IMR-90 (cell line): ENCODE data around the gene TRAPPC4. TPM values are rescaled to one million over a fixed set of nuclear protein-coding genes. Genes with fewer than 3 reads are reported as not detected.

ENCODE experiments used
- ATAC-seq: fragments of 200-7000 bp; cut with Tn5 transposase; 2 replicates; pipeline ENCODE4 v1.9.1; 2020; ENCODE audit warnings: low read depth, mild to moderate bottlenecking, moderate library complexity
- BruUV-seq: library from RNA; stranded (reverse); fragments of 400-500 nt; replicated peaks from 2 replicates; lab custom pipeline; 2021; lab: Mats Ljungman, UMichigan
- CTCF ChIA-PET: fragments of 300-600 bp; formaldehyde crosslinking; extraction: SDS; loops from one replicate; lab custom pipeline; 2021; ENCODE audit warnings: antibody characterized with exemption; lab: Yijun Ruan, JAX
- POLR2A ChIA-PET: fragments of 300-600 bp; sonication (Branson Sonifier 250); formaldehyde crosslinking; loops from one replicate; lab custom pipeline; 2022; ENCODE audit warnings: antibody characterized with exemption; ENCODE audit not compliant: unreplicated experiment; lab: Charles Lee
- DNase-seq: peaks from one replicate; pipeline ENCODE4 v3.0.0; 2013
- H2AFZ ChIP-seq: replicated peaks from 2 replicates; pipeline ENCODE3; 2013; ENCODE audit warnings: low read length, mild to moderate bottlenecking; ENCODE audit not compliant: poor library complexity
- H2AK5ac ChIP-seq: 2 replicates; pipeline ENCODE4 v1.6.1; 2013; ENCODE audit warnings: low read depth, low read length, inconsistent platforms
- H2AK9ac ChIP-seq: replicated peaks from 2 replicates; pipeline ENCODE3; 2013; ENCODE audit warnings: mild to moderate bottlenecking, low read depth, low read length, moderate library complexity; ENCODE audit not compliant: poor library complexity
- H2BK120ac ChIP-seq: 2 replicates; pipeline ENCODE4 v1.6.1; 2013; ENCODE audit warnings: low read depth, low read length, inconsistent platforms
- H2BK15ac ChIP-seq: 3 replicates; pipeline ENCODE4 v1.6.1; 2013; ENCODE audit warnings: low read depth, low read length, inconsistent platforms
- H2BK20ac ChIP-seq: 2 replicates; pipeline ENCODE4 v1.6.1; 2013; ENCODE audit warnings: low read depth, mild to moderate bottlenecking, inconsistent platforms, low read length, moderate library complexity
- H2BK5ac ChIP-seq: 2 replicates; pipeline ENCODE4 v1.6.1; 2013; ENCODE audit warnings: mild to moderate bottlenecking, low read depth, low read length, inconsistent platforms; ENCODE audit not compliant: poor library complexity, severe bottlenecking
- H3K14ac ChIP-seq: replicated peaks from 2 replicates; pipeline ENCODE4 v1.6.1; 2013; ENCODE audit warnings: low read depth, low read length, inconsistent platforms
- H3K18ac ChIP-seq: 2 replicates; pipeline ENCODE4 v1.6.1; 2013; ENCODE audit warnings: low read depth, low read length, control low read depth
- H3K23ac ChIP-seq: 2 replicates; pipeline ENCODE4 v1.6.1; 2013; ENCODE audit warnings: low read depth, low read length, inconsistent platforms
- H3K27ac ChIP-seq: 2 replicates; pipeline ENCODE4 v1.5.1; 2013; ENCODE audit warnings: mild to moderate bottlenecking, control low read depth, low read length; ENCODE audit not compliant: insufficient read depth
- H3K27me3 ChIP-seq: 2 replicates; pipeline ENCODE4 v1.6.1; 2013; ENCODE audit warnings: low read length; ENCODE audit not compliant: control insufficient read depth, insufficient read depth
- H3K36me3 ChIP-seq: 2 replicates; pipeline ENCODE4 v1.6.1; 2013; ENCODE audit warnings: low read length, mixed read lengths; ENCODE audit not compliant: control insufficient read depth, insufficient read depth
- H3K4ac ChIP-seq: 2 replicates; pipeline ENCODE4 v1.6.1; 2013; ENCODE audit warnings: low read depth, low read length, inconsistent platforms
- H3K4me1 ChIP-seq: 2 replicates; pipeline ENCODE4 v1.6.1; 2013; ENCODE audit warnings: low read length, mixed read lengths; ENCODE audit not compliant: control insufficient read depth, insufficient read depth
- H3K4me2 ChIP-seq: 2 replicates; pipeline ENCODE4 v1.6.1; 2013; ENCODE audit warnings: low read depth, mild to moderate bottlenecking, control low read depth, low read length, moderate library complexity
- H3K4me3 ChIP-seq: 2 replicates; pipeline ENCODE4 v1.5.1; 2013; ENCODE audit warnings: low read depth, mild to moderate bottlenecking, control low read depth, low read length, moderate library complexity; ENCODE audit not compliant: insufficient read depth
- H3K56ac ChIP-seq: 2 replicates; pipeline ENCODE4 v1.6.1; 2013; ENCODE audit warnings: low read length, inconsistent platforms; ENCODE audit not compliant: insufficient read depth; ENCODE audit errors: extremely low read depth
- H3K79me1 ChIP-seq, 2 experiments: 2 replicates each; pipeline ENCODE4 v1.6.1; 2013; ENCODE audit warnings: low read length in 2 of 2, inconsistent platforms in 1 of 2, low read depth in 1 of 2
- H3K9ac ChIP-seq: 2 replicates; pipeline ENCODE4 v1.6.1; 2013; ENCODE audit warnings: low read depth, low read length, control low read depth
- H3K9me1 ChIP-seq: 2 replicates; pipeline ENCODE4 v1.6.1; 2013; ENCODE audit warnings: low read length, inconsistent platforms; ENCODE audit not compliant: insufficient read depth
- H3K9me3 ChIP-seq: 2 replicates; pipeline ENCODE4 v1.6.1; 2013; ENCODE audit warnings: low read length; ENCODE audit not compliant: control insufficient read depth, insufficient read depth
- H4K20me1 ChIP-seq: 2 replicates; pipeline ENCODE4 v1.6.1; 2013; ENCODE audit warnings: low read length, inconsistent platforms; ENCODE audit not compliant: insufficient read depth
- H4K5ac ChIP-seq: 2 replicates; pipeline ENCODE4 v1.6.1; 2013; ENCODE audit warnings: mild to moderate bottlenecking, low read depth, low read length, control low read depth
- H4K8ac ChIP-seq, 2 experiments: 2 replicates each; pipeline ENCODE4 v1.6.1; 2013; ENCODE audit warnings: low read depth in 2 of 2, low read length in 2 of 2, control low read depth in 1 of 2, inconsistent platforms in 1 of 2
- H4K91ac ChIP-seq: 2 replicates; pipeline ENCODE4 v1.6.1; 2013; ENCODE audit warnings: low read depth, low read length, inconsistent platforms; ENCODE audit not compliant: insufficient read depth
- BHLHE40 ChIP-seq: fragments of 150-350 bp; IDR thresholded peaks from 2 replicates; pipeline ENCODE4 v1.6.1; 2016; ENCODE audit warnings: mild to moderate bottlenecking, low read depth, low read length
- CEBPB ChIP-seq: IDR thresholded peaks from 2 replicates; pipeline ENCODE4 v1.6.1; 2012; ENCODE audit warnings: low read depth, low read length, improper control_type of control experiment
- ELK1 ChIP-seq: fragments of 150-350 bp; IDR thresholded peaks from 2 replicates; pipeline ENCODE4 v1.6.1; 2016; ENCODE audit warnings: low read depth, mild to moderate bottlenecking, low read length, moderate library complexity, borderline replicate concordance
- FOS ChIP-seq: fragments of 150-350 bp; IDR thresholded peaks from 2 replicates; pipeline ENCODE4 v1.6.1; 2016; ENCODE audit warnings: low read depth, low read length
- MAFK ChIP-seq: IDR thresholded peaks from 2 replicates; pipeline ENCODE4 v1.6.1; 2012; ENCODE audit warnings: low read depth, low read length, improper control_type of control experiment
- MAZ ChIP-seq: IDR thresholded peaks from 2 replicates; pipeline ENCODE4 v1.6.1; 2012; ENCODE audit warnings: low read depth, mild to moderate bottlenecking, low read length, improper control_type of control experiment, moderate library complexity, borderline replicate concordance
- MXI1 ChIP-seq: IDR thresholded peaks from 2 replicates; pipeline ENCODE4 v1.6.1; 2012; ENCODE audit warnings: low read depth, mild to moderate bottlenecking, low read length, moderate library complexity, borderline replicate concordance
- NFE2L2 ChIP-seq: fragments of 150-350 bp; IDR thresholded peaks from 2 replicates; pipeline ENCODE4 v1.6.1; 2016; ENCODE audit warnings: low read depth, mild to moderate bottlenecking, low read length
- RAD21 ChIP-seq: IDR thresholded peaks from 2 replicates; pipeline ENCODE4 v1.6.1; 2012; ENCODE audit warnings: low read length, improper control_type of control experiment
- RCOR1 ChIP-seq: IDR thresholded peaks from 2 replicates; pipeline ENCODE4 v1.6.1; 2012; ENCODE audit warnings: mild to moderate bottlenecking, low read length, improper control_type of control experiment; ENCODE audit not compliant: insufficient replicate concordance
- RFX5 ChIP-seq: IDR thresholded peaks from 2 replicates; pipeline ENCODE4 v1.8.0; 2012; ENCODE audit warnings: low read depth, mild to moderate bottlenecking, low read length, moderate library complexity
- SMC3 ChIP-seq: fragments of 150-350 bp; IDR thresholded peaks from 2 replicates; pipeline ENCODE4 v1.6.1; 2016; ENCODE audit warnings: low read depth, mild to moderate bottlenecking, antibody characterized with exemption, low read length, moderate library complexity
- WGBS, 2 experiments: methylation state at CpG; one replicate each; pipeline versions ENCODE4 v1.1.5 to v1.1.7; 2013; ENCODE audit warnings: missing lambda C conversion rate in 2 of 2; ENCODE audit not compliant: insufficient read length in 1 of 2; ENCODE audit errors: extremely low coverage in 2 of 2; 5-methylcytosine and 5-hydroxymethylcytosine counted together
- dilution Hi-C: fragments of 300-500 bp; cut with HindIII; formaldehyde crosslinking; loops from one replicate; pipeline ENCODE4 v1.14.3; 2018; ENCODE audit warnings: low sequenced_read_pairs; ENCODE audit not compliant: unreplicated experiment
- in situ Hi-C: fragments of 300-500 bp; cut with MboI; formaldehyde crosslinking; loops from 3 replicates; pipeline ENCODE4 v1.14.3; 2019; ENCODE audit warnings: low sequenced_read_pairs, inconsistent platforms, mixed read lengths
- intact Hi-C: fragments of 100-400 bp; cut with micrococcal nuclease; formaldehyde crosslinking; loops from 2 replicates; pipeline ENCODE4 v1.10.0; 2022
- polyA plus RNA-seq, 3 experiments: library from polyadenylated mRNA; depleted of rRNA; stranded (reverse); fragments of >200 nt; gene quantifications; 2 replicates each; pipeline ENCODE4 v1.2.3, GENCODE V29; 2012; ENCODE audit warnings: low replicate concordance in 1 of 3
- total RNA-seq: library from RNA; depleted of rRNA; stranded (reverse); fragments of >200 nt; gene quantifications from 2 replicates; pipeline ENCODE4 v1.2.3, GENCODE V29; 2012
- TF ChIP-seq, protein P1 (sequence below): fragments of 150-350 bp; IDR thresholded peaks from 2 replicates; pipeline ENCODE4 v1.6.1; 2017; ENCODE audit warnings: mild to moderate bottlenecking, antibody characterized with exemption, low read length, low read depth

TRAPPC4 gene
- total and polyA plus RNA-seq, 2 of the 4 experiments (the other 2 are of a cell fraction), result 102 to 162 TPM

DNA sequence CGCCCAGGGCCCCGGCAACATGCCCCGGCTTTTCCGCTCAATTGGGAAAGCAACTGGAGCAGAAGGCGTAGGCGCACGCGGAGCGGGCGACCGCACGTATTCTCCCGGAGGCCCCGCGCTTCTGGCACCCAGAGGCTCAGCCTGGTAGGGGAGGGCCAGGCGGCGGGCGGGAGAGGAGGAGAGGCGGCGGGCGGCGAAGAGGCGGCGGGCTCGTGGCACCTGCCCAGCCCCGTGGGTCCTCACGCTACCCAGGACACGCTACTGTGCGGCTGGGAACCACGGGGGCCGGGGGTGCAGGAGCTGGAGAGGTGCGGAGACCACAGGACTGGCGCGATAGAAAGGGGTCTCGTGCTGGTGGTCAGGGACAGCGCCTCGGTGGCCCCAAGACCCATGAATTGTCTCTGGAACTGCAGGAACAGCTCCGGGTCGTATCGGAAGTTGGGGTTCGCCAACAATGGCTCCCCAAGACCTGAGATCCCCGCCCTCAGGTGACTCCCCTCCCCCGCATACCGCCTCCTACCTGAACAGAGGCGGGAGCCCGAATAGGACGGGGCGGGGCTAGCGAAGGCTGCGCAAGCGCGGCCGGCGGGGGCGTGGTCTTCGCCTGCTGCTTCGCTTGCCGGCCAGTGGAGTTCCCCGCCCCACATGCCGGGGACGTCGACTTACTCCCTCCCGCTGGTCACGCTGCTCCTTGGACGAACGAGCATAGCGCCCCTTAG lies 11.9 kb downstream of the TRAPPC4 start, which contains the start of gene SLC37A4:
Gene SLC37A4 (minus strand): TSS at position 549 of the 719 bp plus-strand sequence.
- no peaks in the 10 kb centered on the region for H3K4me1 ChIP-seq
- H2BK15ac ChIP-seq, result no peak within 1 kb of the TSS
- no peak within 1 kb of the TSS for H4K5ac ChIP-seq
- H4K8ac ChIP-seq, result peak within 1 kb of the TSS in 1 of 2 experiments; percentile 83; a peak in 1 of 4 replicates
- peak within 1 kb of the TSS; percentile 76 for H3K4me2 ChIP-seq
- H2BK120ac ChIP-seq, result 0 out of 2 replicates have a peak within 1 kb of the TSS, but pooled peaks have one; percentile 28
- 0% methylated on average over 38 of the region's 67 CpGs; no CpG with 5 or more reads in 1 of the 2 experiments for WGBS, 2 experiments
- peak within 1 kb of the TSS; percentile 48 for H4K91ac ChIP-seq
- no TSS peak for BruUV-seq
- H3K9me3 ChIP-seq, result no peaks in the 10 kb centered on the region
- H3K36me3 ChIP-seq, result peaks cover 2% of the 10 kb centered on the region
- H3K4me3 ChIP-seq, result peak within 1 kb of the TSS; percentile 65
- peak within 1 kb of the TSS; percentile 30 for H2AK5ac ChIP-seq
- DNase-seq, result peak; percentile 97
- in situ Hi-C loops (no loop called here), dilution Hi-C loops (no loop called here), intact Hi-C loops (no loop called here)
- H3K56ac ChIP-seq, result no peak within 1 kb of the TSS
- H2AK9ac ChIP-seq, result peak within 1 kb of the TSS; percentile 77
- H2BK20ac ChIP-seq, result no peak within 1 kb of the TSS
- no peaks in the 10 kb centered on the region; the same call in 1 of the 2 replicates for H3K9me1 ChIP-seq
- H4K20me1 ChIP-seq, result no peaks in the 10 kb centered on the region; the same call in 1 of the 2 replicates
- peak within 1 kb of the TSS; percentile 99 for H2AFZ ChIP-seq
- peak within 1 kb of the TSS; percentile 15; the same call in 1 of the 2 replicates for H3K14ac ChIP-seq
- ChIA-PET POLR2A (no interaction called here), CTCF (no interaction called here)
- no peaks in the 10 kb centered on the region for H3K27me3 ChIP-seq
- H3K27ac ChIP-seq, result peak within 1 kb of the TSS; percentile 5; the same call in 1 of the 2 replicates
- H3K4ac ChIP-seq, result peak within 1 kb of the TSS; percentile 58
- H2BK5ac ChIP-seq, result no peak within 1 kb of the TSS
- peak within 1 kb of the TSS; percentile 75; the same call in 1 of the 2 replicates for H3K23ac ChIP-seq
- peak within 1 kb of the TSS; percentile 47 for H3K9ac ChIP-seq
- no peak within 1 kb of the TSS for H3K18ac ChIP-seq
- H3K79me1 ChIP-seq, result peaks cover 2 to 19% of the 10 kb centered on the region in 2 experiments; a peak in 2 of 4 replicates
- peak; percentile 98 for ATAC-seq
- TF ChIP-seq BHLHE40 (peak; percentile 47; the same call in 1 of the 2 replicates), CEBPB (peak; percentile 1; the same call in 1 of the 2 replicates), MXI1 (peak; percentile 90; the same call in 1 of the 2 replicates), FOS (no peak), RCOR1 (no peak), RFX5 (no peak), NFE2L2 (no peak), SMC3 (peak; percentile 52; the same call in 1 of the 2 replicates), MAZ (peak; percentile 95), ELK1 (no peak), MAFK (no peak), RAD21 (peak; percentile 54; the same call in 1 of the 2 replicates)
- TF ChIP-seq, protein P1, sequence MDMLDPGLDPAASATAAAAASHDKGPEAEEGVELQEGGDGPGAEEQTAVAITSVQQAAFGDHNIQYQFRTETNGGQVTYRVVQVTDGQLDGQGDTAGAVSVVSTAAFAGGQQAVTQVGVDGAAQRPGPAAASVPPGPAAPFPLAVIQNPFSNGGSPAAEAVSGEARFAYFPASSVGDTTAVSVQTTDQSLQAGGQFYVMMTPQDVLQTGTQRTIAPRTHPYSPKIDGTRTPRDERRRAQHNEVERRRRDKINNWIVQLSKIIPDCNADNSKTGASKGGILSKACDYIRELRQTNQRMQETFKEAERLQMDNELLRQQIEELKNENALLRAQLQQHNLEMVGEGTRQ, result peak; percentile 86
